ENCODE measurements around the gene AFDN. TPM values are rescaled to one million over a fixed set of nuclear protein-coding genes. Genes with fewer than 3 reads are reported as not detected.

The AFDN gene
- total and polyA plus RNA-seq, 10 of the 15 experiments (the other 5 are each of a cell fraction or from before 2014, with no cell fraction given): 5.7 to 68.2 (median 45.1) TPM

DNA sequence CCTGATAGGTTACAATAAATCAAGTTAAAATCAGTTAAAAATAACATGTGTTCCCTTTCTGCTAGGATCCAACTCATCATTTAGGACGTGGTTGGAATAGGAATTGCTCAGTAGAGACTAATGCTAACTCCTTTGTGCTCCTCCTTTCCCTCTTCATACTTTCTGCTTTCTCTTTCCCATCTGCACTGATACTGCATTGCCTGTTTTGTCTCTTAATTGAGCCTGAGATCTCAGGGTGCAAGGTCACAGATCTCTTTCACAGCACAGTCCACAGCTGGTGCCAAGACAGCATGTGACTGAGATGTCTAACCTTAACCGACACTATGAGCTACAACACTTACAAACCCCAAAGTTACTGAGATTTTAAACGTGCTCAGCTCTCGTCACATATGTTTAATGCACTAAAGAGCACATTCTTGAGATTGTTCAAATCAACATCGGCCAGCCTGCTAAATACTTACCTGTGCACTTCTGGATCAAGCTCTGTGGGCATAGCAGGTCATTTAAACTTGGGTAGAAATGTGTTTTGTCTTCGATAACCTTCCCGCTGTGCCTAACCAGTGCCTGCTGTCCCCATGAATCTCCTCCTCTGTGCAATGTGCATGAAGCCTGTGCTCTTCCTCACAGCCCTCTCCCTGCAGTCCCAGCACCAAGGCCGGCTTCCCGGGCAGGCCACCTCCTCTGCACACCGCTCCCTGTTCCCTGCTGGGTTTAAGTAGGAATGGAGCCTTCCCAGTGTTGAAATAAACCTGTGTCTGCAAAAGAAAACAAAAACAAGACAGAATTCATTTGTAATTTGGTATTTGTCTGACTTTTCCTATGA is 39.6 kb upstream of the AFDN start:
- Histone ChIP-seq H3K4me3 (no peak overlapping the region), H3K79me2 (ENCODE audit: control insufficient read depth, insufficient read depth, low read length) (no peaks in the 10 kb centered on the region), H3K27ac (ENCODE audit: control insufficient read depth, insufficient read depth) (no peak overlapping the region), H3K9me3 (replicated peaks; ENCODE audit: control insufficient read depth, insufficient read depth, low read length) (no peaks in the 10 kb centered on the region), H4K20me1 (ENCODE audit: control insufficient read depth, insufficient read depth) (no peaks in the 10 kb centered on the region), H3K4me2 (ENCODE audit: control insufficient read depth, insufficient read depth) (no peak overlapping the region), H2AFZ (ENCODE audit: control insufficient read depth, low read depth, low read length) (no peak overlapping the region), H3K27me3 (replicated peaks in 1 of 2; ENCODE audit: control insufficient read depth in 2 of 2, insufficient read depth in 2 of 2, low read length in 1 of 2) (peaks cover 0 to 3% of the 10 kb centered on the region in 2 experiments; a peak in 2 of 4 replicates), H3K9ac (ENCODE audit: control insufficient read depth, insufficient read depth, low read length) (no peak overlapping the region), H3K36me3 (ENCODE audit: control insufficient read depth in 2 of 2, insufficient read depth in 2 of 2, low read length in 1 of 2) (no peaks in the 10 kb centered on the region), H3K4me1 (ENCODE audit: control insufficient read depth, insufficient read depth, low read length) (peaks cover 3% of the 10 kb centered on the region; the same call in 1 of the 2 replicates)
- TF ChIP-seq, protein P1, sequence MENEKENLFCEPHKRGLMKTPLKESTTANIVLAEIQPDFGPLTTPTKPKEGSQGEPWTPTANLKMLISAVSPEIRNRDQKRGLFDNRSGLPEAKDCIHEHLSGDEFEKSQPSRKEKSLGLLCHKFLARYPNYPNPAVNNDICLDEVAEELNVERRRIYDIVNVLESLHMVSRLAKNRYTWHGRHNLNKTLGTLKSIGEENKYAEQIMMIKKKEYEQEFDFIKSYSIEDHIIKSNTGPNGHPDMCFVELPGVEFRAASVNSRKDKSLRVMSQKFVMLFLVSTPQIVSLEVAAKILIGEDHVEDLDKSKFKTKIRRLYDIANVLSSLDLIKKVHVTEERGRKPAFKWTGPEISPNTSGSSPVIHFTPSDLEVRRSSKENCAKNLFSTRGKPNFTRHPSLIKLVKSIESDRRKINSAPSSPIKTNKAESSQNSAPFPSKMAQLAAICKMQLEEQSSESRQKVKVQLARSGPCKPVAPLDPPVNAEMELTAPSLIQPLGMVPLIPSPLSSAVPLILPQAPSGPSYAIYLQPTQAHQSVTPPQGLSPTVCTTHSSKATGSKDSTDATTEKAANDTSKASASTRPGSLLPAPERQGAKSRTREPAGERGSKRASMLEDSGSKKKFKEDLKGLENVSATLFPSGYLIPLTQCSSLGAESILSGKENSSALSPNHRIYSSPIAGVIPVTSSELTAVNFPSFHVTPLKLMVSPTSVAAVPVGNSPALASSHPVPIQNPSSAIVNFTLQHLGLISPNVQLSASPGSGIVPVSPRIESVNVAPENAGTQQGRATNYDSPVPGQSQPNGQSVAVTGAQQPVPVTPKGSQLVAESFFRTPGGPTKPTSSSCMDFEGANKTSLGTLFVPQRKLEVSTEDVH (IDR thresholded peaks at IDR 0.05; ENCODE audit: low read depth, partially characterized antibody): no peak
- TF ChIP-seq ZNF217 (IDR thresholded peaks at IDR 0.05) (no peak), RFX5 (IDR thresholded peaks at IDR 0.05; ENCODE audit: low read depth, low read length) (no peak), KDM1A (IDR thresholded peaks at IDR 0.05; ENCODE audit: borderline replicate concordance) (no peak), NFIC (IDR thresholded peaks at IDR 0.05; ENCODE audit: low read depth, low read length) (no peak), ZZZ3 (IDR thresholded peaks at IDR 0.05; ENCODE audit: control insufficient read depth, insufficient read length, low read depth) (no peak), PML (IDR thresholded peaks at IDR 0.05; ENCODE audit: low read length) (no peak), KAT2A (conservative IDR thresholded peaks at IDR 0.05; ENCODE audit: control insufficient read depth, low read depth, low read length) (no peak), PAX8 (IDR thresholded peaks at IDR 0.05) (no peak)
- TF ChIP-seq, protein P2, sequence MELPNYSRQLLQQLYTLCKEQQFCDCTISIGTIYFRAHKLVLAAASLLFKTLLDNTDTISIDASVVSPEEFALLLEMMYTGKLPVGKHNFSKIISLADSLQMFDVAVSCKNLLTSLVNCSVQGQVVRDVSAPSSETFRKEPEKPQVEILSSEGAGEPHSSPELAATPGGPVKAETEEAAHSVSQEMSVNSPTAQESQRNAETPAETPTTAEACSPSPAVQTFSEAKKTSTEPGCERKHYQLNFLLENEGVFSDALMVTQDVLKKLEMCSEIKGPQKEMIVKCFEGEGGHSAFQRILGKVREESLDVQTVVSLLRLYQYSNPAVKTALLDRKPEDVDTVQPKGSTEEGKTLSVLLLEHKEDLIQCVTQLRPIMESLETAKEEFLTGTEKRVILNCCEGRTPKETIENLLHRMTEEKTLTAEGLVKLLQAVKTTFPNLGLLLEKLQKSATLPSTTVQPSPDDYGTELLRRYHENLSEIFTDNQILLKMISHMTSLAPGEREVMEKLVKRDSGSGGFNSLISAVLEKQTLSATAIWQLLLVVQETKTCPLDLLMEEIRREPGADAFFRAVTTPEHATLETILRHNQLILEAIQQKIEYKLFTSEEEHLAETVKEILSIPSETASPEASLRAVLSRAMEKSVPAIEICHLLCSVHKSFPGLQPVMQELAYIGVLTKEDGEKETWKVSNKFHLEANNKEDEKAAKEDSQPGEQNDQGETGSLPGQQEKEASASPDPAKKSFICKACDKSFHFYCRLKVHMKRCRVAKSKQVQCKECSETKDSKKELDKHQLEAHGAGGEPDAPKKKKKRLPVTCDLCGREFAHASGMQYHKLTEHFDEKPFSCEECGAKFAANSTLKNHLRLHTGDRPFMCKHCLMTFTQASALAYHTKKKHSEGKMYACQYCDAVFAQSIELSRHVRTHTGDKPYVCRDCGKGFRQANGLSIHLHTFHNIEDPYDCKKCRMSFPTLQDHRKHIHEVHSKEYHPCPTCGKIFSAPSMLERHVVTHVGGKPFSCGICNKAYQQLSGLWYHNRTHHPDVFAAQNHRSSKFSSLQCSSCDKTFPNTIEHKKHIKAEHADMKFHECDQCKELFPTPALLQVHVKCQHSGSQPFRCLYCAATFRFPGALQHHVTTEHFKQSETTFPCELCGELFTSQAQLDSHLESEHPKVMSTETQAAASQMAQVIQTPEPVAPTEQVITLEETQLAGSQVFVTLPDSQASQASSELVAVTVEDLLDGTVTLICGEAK (IDR thresholded peaks at IDR 0.05; ENCODE audit: borderline replicate concordance): no peak
- TF ChIP-seq, protein P3, sequence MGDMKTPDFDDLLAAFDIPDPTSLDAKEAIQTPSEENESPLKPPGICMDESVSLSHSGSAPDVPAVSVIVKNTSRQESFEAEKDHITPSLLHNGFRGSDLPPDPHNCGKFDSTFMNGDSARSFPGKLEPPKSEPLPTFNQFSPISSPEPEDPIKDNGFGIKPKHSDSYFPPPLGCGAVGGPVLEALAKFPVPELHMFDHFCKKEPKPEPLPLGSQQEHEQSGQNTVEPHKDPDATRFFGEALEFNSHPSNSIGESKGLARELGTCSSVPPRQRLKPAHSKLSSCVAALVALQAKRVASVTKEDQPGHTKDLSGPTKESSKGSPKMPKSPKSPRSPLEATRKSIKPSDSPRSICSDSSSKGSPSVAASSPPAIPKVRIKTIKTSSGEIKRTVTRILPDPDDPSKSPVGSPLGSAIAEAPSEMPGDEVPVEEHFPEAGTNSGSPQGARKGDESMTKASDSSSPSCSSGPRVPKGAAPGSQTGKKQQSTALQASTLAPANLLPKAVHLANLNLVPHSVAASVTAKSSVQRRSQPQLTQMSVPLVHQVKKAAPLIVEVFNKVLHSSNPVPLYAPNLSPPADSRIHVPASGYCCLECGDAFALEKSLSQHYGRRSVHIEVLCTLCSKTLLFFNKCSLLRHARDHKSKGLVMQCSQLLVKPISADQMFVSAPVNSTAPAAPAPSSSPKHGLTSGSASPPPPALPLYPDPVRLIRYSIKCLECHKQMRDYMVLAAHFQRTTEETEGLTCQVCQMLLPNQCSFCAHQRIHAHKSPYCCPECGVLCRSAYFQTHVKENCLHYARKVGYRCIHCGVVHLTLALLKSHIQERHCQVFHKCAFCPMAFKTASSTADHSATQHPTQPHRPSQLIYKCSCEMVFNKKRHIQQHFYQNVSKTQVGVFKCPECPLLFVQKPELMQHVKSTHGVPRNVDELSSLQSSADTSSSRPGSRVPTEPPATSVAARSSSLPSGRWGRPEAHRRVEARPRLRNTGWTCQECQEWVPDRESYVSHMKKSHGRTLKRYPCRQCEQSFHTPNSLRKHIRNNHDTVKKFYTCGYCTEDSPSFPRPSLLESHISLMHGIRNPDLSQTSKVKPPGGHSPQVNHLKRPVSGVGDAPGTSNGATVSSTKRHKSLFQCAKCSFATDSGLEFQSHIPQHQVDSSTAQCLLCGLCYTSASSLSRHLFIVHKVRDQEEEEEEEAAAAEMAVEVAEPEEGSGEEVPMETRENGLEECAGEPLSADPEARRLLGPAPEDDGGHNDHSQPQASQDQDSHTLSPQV (IDR thresholded peaks at IDR 0.05): no peak
- SMC1A ChIA-PET (ENCODE audit: uncharacterized antibody, unreplicated experiment): interaction anchor here (0.7 kb wide), 1 partner anchor 44 kb away, joined by 3 read pairs; no protein-coding TSS in a partner anchor
- CTCF ChIA-PET: no interaction called here
- ATAC-seq (no peak), DNase-seq (ENCODE audit: low read depth, low spot score) (no peak), FAIRE-seq (no peak)
- RAD21 ChIA-PET (ENCODE audit: unreplicated experiment): no interaction called here
- in situ Hi-C loops (cut with MboI) (no loop called here), intact Hi-C loops (cut with micrococcal nuclease; ENCODE audit: unreplicated experiment) (no loop called here)
- POLR2A ChIA-PET: no interaction called here
- WGBS (ENCODE audit: insufficient coverage, insufficient replicate concordance, low lambda C conversion rate, missing lambda C conversion rate): 38% methylated on average over 10 of the region's 10 CpGs
- BruUV-seq (replicated peaks): no TSS peak

Data from GM12878 (cell line).